HG02943 (cell line): Measurements from ENCODE around the gene PLCB2.

Experiments used
- ATAC-seq: cut with Tn5 transposase; IDR thresholded peaks from one replicate; pipeline ENCODE4 v1.9.1; 2021; ENCODE audit warnings: mild to moderate bottlenecking, low read depth, moderate library complexity; ENCODE audit not compliant: unreplicated experiment

PLCB2 gene

GRCh38 chr15:40307421-40308211, at the start of gene PLCB2:
Gene PLCB2, minus strand, starts transcription at chr15:40307935. Its CDS starts 263 bp downstream, at chr15:40307672.
- ATAC-seq, result peak; percentile 48

- no peak for ATAC-seq
These were observed 49.5 kb upstream of the PLCB2 start for GRCh38 chr15:40357246-40357645.

GRCh38 chr15:40355976-40356585, 48.3 kb upstream of the PLCB2 start:
- no peak for ATAC-seq

GRCh38 chr15:40354408-40355171, 46.9 kb upstream of the PLCB2 start:
- no peak for ATAC-seq

GRCh38 chr15:40353697-40354096, 46.0 kb upstream of the PLCB2 start:
- no peak for ATAC-seq

GRCh38 chr15:40352281-40352901, 44.7 kb upstream of the PLCB2 start:
- ATAC-seq, result no peak

- no peak for ATAC-seq
These were observed 41.4 kb upstream of the PLCB2 start for GRCh38 chr15:40349163-40349562.

GRCh38 chr15:40348474-40348870, 40.7 kb upstream of the PLCB2 start:
- ATAC-seq, result no peak

- ATAC-seq, result no peak
These were observed 40.1 kb upstream of the PLCB2 start for GRCh38 chr15:40347559-40348473.

GRCh38 chr15:40346579-40347558, 39.1 kb upstream of the PLCB2 start:
- no peak for ATAC-seq

GRCh38 chr15:40345867-40346578, 38.3 kb upstream of the PLCB2 start:
- ATAC-seq, result no peak

GRCh38 chr15:40345225-40345866, 37.6 kb upstream of the PLCB2 start:
- no peak for ATAC-seq

GRCh38 chr15:40344631-40345120, 36.9 kb upstream of the PLCB2 start:
- no peak for ATAC-seq

GRCh38 chr15:40344217-40344616, 36.5 kb upstream of the PLCB2 start:
- no peak for ATAC-seq

GRCh38 chr15:40343512-40343911, 35.8 kb upstream of the PLCB2 start:
- no peak for ATAC-seq

GRCh38 chr15:40342416-40343320, 34.9 kb upstream of the PLCB2 start:
- ATAC-seq, result no peak
